LNCAP (cell line): ENCODE results near the gene SEMA3F.

Experiments used
- CTCF ChIP-seq: fragments of 450-650 bp; IDR thresholded peaks from 2 replicates; pipeline ENCODE4 v1.5.1; 2017; ENCODE audit warnings: mild to moderate bottlenecking

The SEMA3F gene

GRCh38 chr3:50169232-50169832 lies 14.2 kb downstream of the SEMA3F start:
- no peak for TF ChIP-seq CTCF

- no peak for TF ChIP-seq CTCF
Measured at GRCh38 chr3:50169858-50170257, 14.7 kb downstream of the SEMA3F start.

GRCh38 chr3:50170689-50171088 lies 15.6 kb downstream of the SEMA3F start:
- TF ChIP-seq CTCF: no peak

- TF ChIP-seq CTCF: no peak
Measured at GRCh38 chr3:50171540-50172301, 16.6 kb downstream of the SEMA3F start.

- no peak for TF ChIP-seq CTCF
Measured at GRCh38 chr3:50172626-50173220, 17.6 kb downstream of the SEMA3F start.

GRCh38 chr3:50173685-50174516 lies 18.8 kb downstream of the SEMA3F start:
- no peak for TF ChIP-seq CTCF

- no peak for TF ChIP-seq CTCF
Measured at GRCh38 chr3:50174517-50174895, 19.4 kb downstream of the SEMA3F start.
